ENCODE measurements around the gene SUPT3H. TPM values are rescaled to one million over a fixed set of nuclear protein-coding genes. Genes with fewer than 3 reads are reported as not detected.

Gene SUPT3H
- total and polyA plus RNA-seq, 2 of the 8 experiments (the other 6 are each of a cell fraction or from before 2014, with no cell fraction given): 18.8 to 23.0 TPM

DNA sequence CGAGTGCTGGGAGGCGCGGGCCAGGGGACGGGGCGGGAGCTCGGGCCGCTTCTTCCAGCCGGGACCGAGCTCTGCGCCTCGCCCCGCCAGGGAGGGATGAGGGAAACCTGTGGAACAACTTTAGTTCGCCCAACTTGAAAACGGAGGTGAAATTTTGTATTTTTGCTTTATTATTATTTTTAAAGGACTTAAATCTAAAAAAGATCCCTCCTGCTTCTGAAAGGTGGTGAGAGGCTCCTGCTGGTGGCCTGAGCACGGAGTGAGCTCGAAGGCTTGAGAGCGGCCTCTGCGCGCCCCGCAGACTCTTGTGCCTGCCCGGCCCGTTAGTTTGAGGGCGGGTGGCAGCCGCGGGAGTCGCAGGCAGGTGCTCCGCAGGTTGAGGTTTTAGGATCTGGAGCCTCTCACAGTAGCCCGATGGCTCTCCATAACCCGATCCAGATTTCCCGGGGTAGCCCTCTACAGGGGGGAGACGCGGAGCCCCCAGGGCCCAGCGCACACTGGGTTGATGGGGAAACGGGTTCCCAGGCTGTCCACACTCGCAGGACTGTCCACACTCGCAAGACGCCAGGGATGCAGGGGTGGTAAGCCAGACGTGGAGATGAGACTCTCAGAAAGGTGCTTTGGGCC is 46.2 kb upstream of the SUPT3H start:
- no peak overlapping the region for H2BK5ac ChIP-seq (ENCODE audit: low read depth, low read length)
- H3K4ac ChIP-seq (replicated peaks; ENCODE audit: insufficient read length, low read depth, low read length): no peak overlapping the region
- peak overlapping the region; percentile 80 to 83 (median 82) for H3K4me3 ChIP-seq (ENCODE audit: extremely low read depth in 1 of 4, insufficient read depth in 2 of 4, low read depth in 3 of 4, low read length in 4 of 4)
- H3K4me1 ChIP-seq (replicated peaks in 1 of 4; ENCODE audit: control insufficient read depth in 3 of 4, insufficient read depth in 4 of 4, low read length in 3 of 4): peaks cover 0 to 13% (median 3%) of the 10 kb centered on the region in 4 experiments; a peak in 5 of 7 replicates
- no peak overlapping the region for H3K9ac ChIP-seq (replicated peaks in 1 of 4; ENCODE audit: extremely low read depth in 1 of 4, low read depth in 3 of 4, low read length in 3 of 4)
- H4K20me1 ChIP-seq (replicated peaks in 1 of 2; ENCODE audit: control insufficient read depth in 1 of 2, insufficient read depth in 2 of 2, low read length in 2 of 2): peaks cover 0 to 2% of the 10 kb centered on the region in 2 experiments
- DNase-seq (ENCODE audit: low read depth in 1 of 2, low spot score in 2 of 2) (peak in 1 of 2 experiments; percentile 61), FAIRE-seq (no peak)
- H2AK5ac ChIP-seq (ENCODE audit: low read depth, low read length): no peak overlapping the region; the same call in 1 of the 2 replicates
- ChIA-PET CTCF (ENCODE audit: partially characterized antibody) (interaction anchor here (1.0 to 1.2 kb wide), 2 partner anchors 291 to 793 kb away, joined by 5 to 6 read pairs; no protein-coding TSS in a partner anchor), POLR2A (ENCODE audit: partially characterized antibody) (no interaction called here)
- H4K8ac ChIP-seq (ENCODE audit: extremely low read depth, insufficient read depth, low read length): no peak overlapping the region
- H4K91ac ChIP-seq (replicated peaks; ENCODE audit: insufficient read length, low read length): no peak overlapping the region
- no peak overlapping the region for H3K23ac ChIP-seq (ENCODE audit: insufficient read length)
- no peak overlapping the region for H3K56ac ChIP-seq (replicated peaks; ENCODE audit: insufficient read length, low read depth, low read length)
- H3K27ac ChIP-seq (ENCODE audit: low read depth, low read length): no peak overlapping the region
- H3K79me1 ChIP-seq (ENCODE audit: low read depth, low read length): no peaks in the 10 kb centered on the region
- H2BK15ac ChIP-seq (ENCODE audit: low read length): no peak overlapping the region
- H3K9me3 ChIP-seq (ENCODE audit: insufficient read depth in 2 of 2, low read depth in 1 of 2, low read length in 1 of 2): no peaks in the 10 kb centered on the region
- H3K27me3 ChIP-seq (replicated peaks in 1 of 4; ENCODE audit: control insufficient read depth in 3 of 4, extremely low read depth in 1 of 4, insufficient read depth in 3 of 4, low read length in 3 of 4): peaks cover 22 to 60% (median 51%) of the 10 kb centered on the region in 4 experiments
- no peak overlapping the region for H2AFZ ChIP-seq (ENCODE audit: low read length)
- peak overlapping the region; percentile 85 to 96 for H3K4me2 ChIP-seq (ENCODE audit: insufficient read depth in 1 of 2, low read depth in 2 of 2, low read length in 2 of 2)
- H3K14ac ChIP-seq (ENCODE audit: insufficient read length): no peak overlapping the region
- no peaks in the 10 kb centered on the region for H3K79me2 ChIP-seq (ENCODE audit: control insufficient read depth in 1 of 2, insufficient read depth in 2 of 2, low read length in 2 of 2)
- no peaks in the 10 kb centered on the region for H3K36me3 ChIP-seq (ENCODE audit: control insufficient read depth in 2 of 4, insufficient read depth in 4 of 4, low read length in 3 of 4)
- 5% methylated on average over 34 of the region's 38 CpGs; no CpG with 5 or more reads in 1 of the 2 experiments for WGBS, 2 experiments (ENCODE audit: extremely low coverage in 1 of 2, insufficient coverage in 1 of 2, insufficient read length in 1 of 2, insufficient replicate concordance in 2 of 2, low coverage in 1 of 2, low lambda C conversion rate in 2 of 2, missing lambda C conversion rate in 1 of 2)
- no peak overlapping the region for H4K5ac ChIP-seq (ENCODE audit: insufficient read length, low read depth, low read length)
- peaks cover 22% of the 10 kb centered on the region for H3K23me2 ChIP-seq (ENCODE audit: low read depth, low read length)
- no peak overlapping the region for H2BK20ac ChIP-seq (ENCODE audit: low read length)
- H2BK12ac ChIP-seq (ENCODE audit: low read depth, low read length): no peak overlapping the region
- H2BK120ac ChIP-seq (replicated peaks; ENCODE audit: low read depth, low read length): no peak overlapping the region
- H3K18ac ChIP-seq (ENCODE audit: extremely low read depth, low read length): no peak overlapping the region
- TF ChIP-seq SAP30 (IDR thresholded peaks at IDR 0.05; ENCODE audit: insufficient read depth, insufficient replicate concordance, low read length) (no peak), HDAC6 (IDR thresholded peaks at IDR 0.05; ENCODE audit: low read depth, low read length) (no peak), RAD21 (IDR thresholded peaks at IDR 0.05 in 1 of 2, conservative IDR thresholded peaks at IDR 0.05 in 1 of 2; ENCODE audit: low read depth in 2 of 2, low read length in 2 of 2) (no peak; a peak in 1 of 4 replicates), NRF1 (IDR thresholded peaks at IDR 0.05; ENCODE audit: low read depth, low read length) (no peak), HDAC2 (IDR thresholded peaks at IDR 0.05; ENCODE audit: borderline replicate concordance in 1 of 2, low read depth in 2 of 2, low read length in 2 of 2) (no peak), TBP (IDR thresholded peaks at IDR 0.05; ENCODE audit: low read depth, low read length) (no peak), RFX5 (IDR thresholded peaks at IDR 0.05; ENCODE audit: borderline replicate concordance, low read depth, low read length) (no peak), BRCA1 (IDR thresholded peaks at IDR 0.05; ENCODE audit: low read depth, low read length) (no peak), SP1 (IDR thresholded peaks at IDR 0.05; ENCODE audit: low read depth, low read length) (no peak)
- TF ChIP-seq, protein P1, sequence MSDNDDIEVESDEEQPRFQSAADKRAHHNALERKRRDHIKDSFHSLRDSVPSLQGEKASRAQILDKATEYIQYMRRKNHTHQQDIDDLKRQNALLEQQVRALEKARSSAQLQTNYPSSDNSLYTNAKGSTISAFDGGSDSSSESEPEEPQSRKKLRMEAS (IDR thresholded peaks at IDR 0.05): peak; percentile 67
- TF ChIP-seq, protein P2, sequence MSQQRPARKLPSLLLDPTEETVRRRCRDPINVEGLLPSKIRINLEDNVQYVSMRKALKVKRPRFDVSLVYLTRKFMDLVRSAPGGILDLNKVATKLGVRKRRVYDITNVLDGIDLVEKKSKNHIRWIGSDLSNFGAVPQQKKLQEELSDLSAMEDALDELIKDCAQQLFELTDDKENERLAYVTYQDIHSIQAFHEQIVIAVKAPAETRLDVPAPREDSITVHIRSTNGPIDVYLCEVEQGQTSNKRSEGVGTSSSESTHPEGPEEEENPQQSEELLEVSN (IDR thresholded peaks at IDR 0.05): peak; percentile 77
